ENCODE data around the gene TGFBR2. TPM values are rescaled to one million over a fixed set of nuclear protein-coding genes. Genes with fewer than 3 reads are reported as not detected.

The TGFBR2 gene
- total RNA-seq, 1 experiment from 2014 or later = 45.9 TPM

- H3K27me3 ChIP-seq (ENCODE audit: control insufficient read depth, insufficient read depth, low read length) = no peaks in the 10 kb centered on the region
- ChIA-PET POLR2A (no interaction called here), CTCF (no interaction called here)
- ATAC-seq = no peak
- TF ChIP-seq REST (IDR thresholded peaks at IDR 0.05; ENCODE audit: insufficient read depth in 1 of 2, low read depth in 2 of 2, low read length in 1 of 2) (no peak), CTCF (IDR thresholded peaks at IDR 0.05) (no peak), TCF7L2 (IDR thresholded peaks at IDR 0.05; ENCODE audit: low read depth, low read length) (no peak), POLR2AphosphoS5 (IDR thresholded peaks at IDR 0.05; ENCODE audit: low read depth, low read length) (no peak), SIN3A (IDR thresholded peaks at IDR 0.05; ENCODE audit: borderline replicate concordance, insufficient read depth, low read depth, low read length) (no peak)
- H3K27ac ChIP-seq (ENCODE audit: low read length) = no peak overlapping the region
- H3K36me3 ChIP-seq (ENCODE audit: control insufficient read depth, insufficient read depth, low read length) = no peaks in the 10 kb centered on the region
- H3K9me3 ChIP-seq (ENCODE audit: control insufficient read depth, insufficient read depth, low read depth, low read length) = no peaks in the 10 kb centered on the region
- no peak for DNase-seq (ENCODE audit: low read depth, low spot score)
- H3K4me3 ChIP-seq (ENCODE audit: low read depth in 2 of 2, low read length in 2 of 2) = no peak overlapping the region
- intact Hi-C loops (cut with micrococcal nuclease; ENCODE audit: unreplicated experiment) = loop anchor here (10.0 kb wide), 1 partner anchor 628 kb away; no protein-coding TSS in a partner anchor
- in situ Hi-C loops (cut with HindIII; ENCODE audit: low pct_unique_long_range_greater_than_20kb, low sequenced_read_pairs) = no loop called here
- no TSS peak for BruUV-seq (replicated peaks)
- H3K4me1 ChIP-seq (ENCODE audit: control insufficient read depth, insufficient read depth, low read length) = peaks cover 9% of the 10 kb centered on the region
These were observed 136.6 kb downstream of the TGFBR2 start for GRCh38 chr3:30742796-30743619.

Measured in Panc1 (cell line).